NB4 (cell line): ENCODE measurements around the gene ABHD16B.

ENCODE experiments used
- DNase-seq: peaks from one replicate; pipeline ENCODE4 v3.0.0; 2010; ENCODE audit warnings: low read depth
- H3K4me3 ChIP-seq: one replicate; pipeline ENCODE4 v1.5.1; 2011; ENCODE audit warnings: mild to moderate bottlenecking, low read depth, low read length, moderate library complexity
- MYC ChIP-seq: IDR thresholded peaks from 2 replicates; pipeline ENCODE4 v1.6.1; 2011; ENCODE audit warnings: low read depth, low read length
- POLR2A ChIP-seq: IDR thresholded peaks from 2 replicates; pipeline ENCODE4 v1.6.1; 2011; ENCODE audit warnings: mild to moderate bottlenecking; ENCODE audit not compliant: insufficient read length; ENCODE audit errors: extremely low read depth
- TF ChIP-seq, protein P1 (sequence below): IDR thresholded peaks from one replicate; pipeline ENCODE4 v1.5.1; 2012; ENCODE audit warnings: low read depth, low read length
- TF ChIP-seq, protein P2 (sequence below): IDR thresholded peaks from 2 replicates; pipeline ENCODE4 v1.6.1; 2011; ENCODE audit warnings: low read depth, low read length

The ABHD16B gene

DNA sequence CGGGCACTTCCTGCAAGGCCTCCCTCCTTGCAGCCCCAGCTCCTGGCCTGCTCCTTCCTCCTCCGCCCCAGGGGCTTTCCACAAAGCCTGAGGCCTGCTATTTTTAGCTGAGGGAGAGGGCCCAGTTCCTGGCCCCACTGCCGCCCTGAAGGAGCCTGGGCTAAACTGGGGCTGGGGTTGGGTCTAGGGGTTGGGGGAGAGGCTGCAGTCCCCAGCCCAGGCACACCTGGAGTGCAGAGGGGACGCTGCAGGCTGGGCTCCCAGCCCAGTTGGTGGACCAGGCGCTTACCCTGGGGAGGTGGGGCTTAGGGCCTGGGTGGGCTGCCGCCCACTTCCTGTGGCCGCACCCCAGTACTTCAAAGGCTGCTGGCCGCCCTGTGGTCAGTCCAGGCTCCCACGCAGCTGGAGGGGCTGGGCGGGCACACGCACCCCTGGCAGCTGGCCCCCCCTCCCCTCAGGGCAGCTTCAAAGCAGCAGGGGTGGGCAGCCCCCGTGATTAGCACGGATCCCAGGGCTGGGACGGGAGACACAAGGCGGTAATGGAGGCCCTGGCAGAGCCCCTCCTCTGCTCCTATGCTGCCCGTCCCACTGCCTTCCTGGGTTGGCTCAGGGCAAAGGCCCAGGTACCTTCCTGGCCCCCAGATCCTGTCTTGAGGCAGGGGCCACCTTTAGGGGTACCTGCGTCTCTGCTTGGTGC is 7.1 kb upstream of the ABHD16B start:
- H3K4me3 ChIP-seq = no peak overlapping the region
- TF ChIP-seq MYC = no peak
- peak; percentile 19 for TF ChIP-seq POLR2A
- peak; percentile 67 for DNase-seq

DNA sequence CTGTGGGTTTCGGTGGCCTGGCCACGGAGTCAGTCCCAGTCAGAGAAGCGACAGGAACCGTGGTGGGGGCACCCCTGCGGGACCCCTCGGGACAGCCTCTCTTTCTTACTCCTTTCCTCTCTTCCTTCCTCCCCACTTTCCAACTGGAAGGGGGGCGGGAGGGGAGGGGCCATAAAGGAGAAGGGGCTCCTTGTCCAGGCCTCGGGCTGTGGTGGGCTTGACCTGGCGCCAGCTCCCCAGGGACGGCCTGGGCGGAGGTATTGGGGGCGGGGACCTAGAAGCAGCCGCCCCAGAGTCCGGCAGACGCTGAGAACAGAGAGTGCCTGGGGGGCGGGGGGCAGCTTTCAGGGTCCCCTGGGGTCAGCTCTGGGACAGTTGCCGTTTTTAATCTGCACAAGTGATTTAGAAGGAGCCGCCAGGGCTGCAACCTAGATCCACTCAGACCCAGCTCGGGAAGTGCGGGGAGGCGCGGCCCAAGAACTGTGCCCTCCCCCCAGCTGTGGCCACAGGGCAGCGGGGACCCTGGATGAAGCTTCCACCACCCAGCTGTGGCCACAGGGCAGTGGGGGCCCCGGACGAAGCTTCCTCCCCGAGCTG is 6.4 kb upstream of the ABHD16B start:
- no peak for TF ChIP-seq POLR2A
- TF ChIP-seq, protein P1, sequence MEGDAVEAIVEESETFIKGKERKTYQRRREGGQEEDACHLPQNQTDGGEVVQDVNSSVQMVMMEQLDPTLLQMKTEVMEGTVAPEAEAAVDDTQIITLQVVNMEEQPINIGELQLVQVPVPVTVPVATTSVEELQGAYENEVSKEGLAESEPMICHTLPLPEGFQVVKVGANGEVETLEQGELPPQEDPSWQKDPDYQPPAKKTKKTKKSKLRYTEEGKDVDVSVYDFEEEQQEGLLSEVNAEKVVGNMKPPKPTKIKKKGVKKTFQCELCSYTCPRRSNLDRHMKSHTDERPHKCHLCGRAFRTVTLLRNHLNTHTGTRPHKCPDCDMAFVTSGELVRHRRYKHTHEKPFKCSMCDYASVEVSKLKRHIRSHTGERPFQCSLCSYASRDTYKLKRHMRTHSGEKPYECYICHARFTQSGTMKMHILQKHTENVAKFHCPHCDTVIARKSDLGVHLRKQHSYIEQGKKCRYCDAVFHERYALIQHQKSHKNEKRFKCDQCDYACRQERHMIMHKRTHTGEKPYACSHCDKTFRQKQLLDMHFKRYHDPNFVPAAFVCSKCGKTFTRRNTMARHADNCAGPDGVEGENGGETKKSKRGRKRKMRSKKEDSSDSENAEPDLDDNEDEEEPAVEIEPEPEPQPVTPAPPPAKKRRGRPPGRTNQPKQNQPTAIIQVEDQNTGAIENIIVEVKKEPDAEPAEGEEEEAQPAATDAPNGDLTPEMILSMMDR = no peak
- TF ChIP-seq MYC = no peak
- TF ChIP-seq, protein P2, sequence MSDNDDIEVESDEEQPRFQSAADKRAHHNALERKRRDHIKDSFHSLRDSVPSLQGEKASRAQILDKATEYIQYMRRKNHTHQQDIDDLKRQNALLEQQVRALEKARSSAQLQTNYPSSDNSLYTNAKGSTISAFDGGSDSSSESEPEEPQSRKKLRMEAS = no peak
- DNase-seq = peak; percentile 18
- H3K4me3 ChIP-seq = no peak overlapping the region

DNA sequence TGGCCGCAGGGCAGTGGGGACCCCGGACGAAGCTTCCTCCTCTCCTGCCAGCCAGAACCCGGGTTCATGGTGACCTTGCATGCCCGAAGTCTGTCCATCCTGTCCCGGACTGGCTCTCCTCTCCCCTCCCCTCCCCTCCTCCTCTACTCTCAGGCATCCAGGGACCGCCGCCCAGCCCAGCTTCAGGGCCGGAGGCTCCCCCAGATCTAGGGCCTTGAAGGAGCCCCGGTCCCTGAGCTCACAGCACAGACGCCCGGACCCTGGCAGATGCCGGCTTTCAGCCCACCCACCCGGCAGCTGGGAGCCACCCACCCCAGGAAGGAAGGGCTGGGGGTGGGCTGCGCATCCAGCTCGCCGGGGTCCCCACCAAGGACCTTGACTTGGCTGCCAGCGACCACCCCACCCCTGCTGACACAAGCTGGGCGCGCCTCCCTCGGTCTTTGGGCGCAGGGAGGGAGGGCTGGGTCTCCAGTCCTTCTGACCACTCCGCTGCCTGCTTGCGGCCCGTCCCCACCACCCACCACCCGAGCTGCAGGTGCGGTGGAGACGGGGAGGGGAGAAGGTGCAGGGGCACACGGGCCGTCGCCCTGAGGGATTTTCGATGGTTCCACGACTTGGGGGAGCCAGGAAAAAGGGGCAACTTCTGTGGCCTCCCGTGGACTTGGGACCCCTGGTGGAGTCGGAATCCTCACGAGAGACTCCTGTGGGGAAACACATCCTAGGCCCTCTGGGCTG is 5.8 kb upstream of the ABHD16B start:
- TF ChIP-seq MYC (no peak), POLR2A (no peak)
- TF ChIP-seq, protein P2 = no peak
- TF ChIP-seq, protein P1 = no peak
- no peak for DNase-seq
- no peak overlapping the region for H3K4me3 ChIP-seq

DNA sequence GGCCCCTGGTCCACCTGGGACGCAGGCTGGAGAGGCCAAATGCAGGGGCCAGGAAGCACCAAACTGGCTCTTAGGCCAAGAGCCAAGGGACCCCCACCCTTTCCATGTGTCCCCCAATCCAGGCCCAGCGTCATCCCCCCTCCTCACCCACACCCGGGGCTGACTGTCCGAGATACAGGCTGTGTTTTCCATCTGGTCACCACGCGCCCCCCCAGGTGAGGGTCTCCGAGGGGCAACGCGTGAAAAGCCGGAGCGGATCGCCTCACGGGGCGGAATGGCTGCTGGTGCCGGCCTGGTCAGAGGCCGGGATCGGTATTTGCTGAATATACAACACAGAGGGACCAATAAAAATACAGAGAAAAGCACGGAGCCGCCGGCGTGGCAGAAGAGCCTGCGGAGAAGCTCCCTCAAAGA is 5.2 kb upstream of the ABHD16B start:
- DNase-seq = no peak
- no peak overlapping the region for H3K4me3 ChIP-seq
- TF ChIP-seq, protein P1 = no peak
- TF ChIP-seq, protein P2 = no peak
- TF ChIP-seq MYC (no peak), POLR2A (no peak)

DNA sequence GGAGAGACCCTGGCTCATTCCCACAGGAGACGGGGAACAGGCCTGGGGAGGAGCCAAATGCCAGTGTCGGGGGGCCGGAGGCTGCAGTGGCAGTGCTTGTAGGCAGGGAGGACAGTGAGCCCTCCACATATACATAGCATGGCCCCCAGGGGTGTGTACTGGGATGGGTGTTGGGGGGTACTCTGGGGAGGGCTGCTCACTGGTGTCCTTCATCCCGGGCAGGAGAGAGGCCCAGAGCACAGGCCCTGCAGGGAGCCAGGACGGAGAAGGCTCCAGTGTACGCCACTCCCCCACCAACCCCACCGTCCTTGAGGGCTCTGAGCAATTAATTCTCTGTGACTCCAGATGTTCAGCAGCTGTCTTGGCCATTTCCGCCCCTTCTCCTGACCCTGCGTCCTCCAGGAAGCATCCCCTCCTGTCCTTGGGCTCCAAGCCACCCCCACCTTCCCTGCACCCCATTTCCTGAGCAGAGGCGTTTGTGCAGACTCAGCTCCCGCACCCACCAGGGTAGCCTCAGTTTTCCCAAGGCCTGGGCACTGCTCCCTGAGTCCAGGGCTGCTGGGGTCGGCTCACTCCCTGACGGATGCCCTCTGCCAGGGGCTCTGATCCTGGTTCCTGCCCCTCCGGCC is 3.4 kb upstream of the ABHD16B start:
- H3K4me3 ChIP-seq = no peak overlapping the region
- TF ChIP-seq POLR2A = no peak
- TF ChIP-seq, protein P1 = no peak
- DNase-seq = peak; percentile 25
